ENCODE measurements around the gene PRDX1.

DNA sequence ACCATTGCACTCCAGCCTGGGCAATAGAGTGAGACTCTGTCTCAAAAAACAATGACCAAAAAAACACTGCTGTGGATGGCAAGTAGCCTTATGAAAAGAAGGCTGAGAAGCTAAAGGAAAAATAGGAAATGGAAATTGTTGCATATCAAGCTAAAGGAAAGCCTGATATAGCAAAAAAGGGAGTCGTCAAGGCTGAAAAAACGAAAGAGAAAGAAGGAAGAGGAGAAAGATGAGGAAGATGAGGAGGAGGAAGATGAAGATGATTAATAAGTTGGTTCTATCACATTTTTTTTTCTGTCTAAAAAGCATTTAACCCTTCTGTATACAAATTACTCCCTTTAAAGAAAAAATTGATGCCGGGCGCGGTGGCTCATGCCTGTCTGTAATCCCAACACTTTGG is 10.2 kb upstream of the PRDX1 start:
- TF ChIP-seq, protein P1, sequence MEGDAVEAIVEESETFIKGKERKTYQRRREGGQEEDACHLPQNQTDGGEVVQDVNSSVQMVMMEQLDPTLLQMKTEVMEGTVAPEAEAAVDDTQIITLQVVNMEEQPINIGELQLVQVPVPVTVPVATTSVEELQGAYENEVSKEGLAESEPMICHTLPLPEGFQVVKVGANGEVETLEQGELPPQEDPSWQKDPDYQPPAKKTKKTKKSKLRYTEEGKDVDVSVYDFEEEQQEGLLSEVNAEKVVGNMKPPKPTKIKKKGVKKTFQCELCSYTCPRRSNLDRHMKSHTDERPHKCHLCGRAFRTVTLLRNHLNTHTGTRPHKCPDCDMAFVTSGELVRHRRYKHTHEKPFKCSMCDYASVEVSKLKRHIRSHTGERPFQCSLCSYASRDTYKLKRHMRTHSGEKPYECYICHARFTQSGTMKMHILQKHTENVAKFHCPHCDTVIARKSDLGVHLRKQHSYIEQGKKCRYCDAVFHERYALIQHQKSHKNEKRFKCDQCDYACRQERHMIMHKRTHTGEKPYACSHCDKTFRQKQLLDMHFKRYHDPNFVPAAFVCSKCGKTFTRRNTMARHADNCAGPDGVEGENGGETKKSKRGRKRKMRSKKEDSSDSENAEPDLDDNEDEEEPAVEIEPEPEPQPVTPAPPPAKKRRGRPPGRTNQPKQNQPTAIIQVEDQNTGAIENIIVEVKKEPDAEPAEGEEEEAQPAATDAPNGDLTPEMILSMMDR (IDR thresholded peaks at IDR 0.05) = no peak
- TF ChIP-seq EP300 (IDR thresholded peaks at IDR 0.05) = no peak
- TF ChIP-seq POLR2A (IDR thresholded peaks at IDR 0.05) = no peak

Measured in tibial nerve (tissue), 4 donors.